Measurements from ENCODE around the gene HCN1.

- TF ChIP-seq CTCF (IDR thresholded peaks at IDR 0.05) (no peak), POLR2A (IDR thresholded peaks at IDR 0.05) (no peak)
These were observed 242.1 kb downstream of the HCN1 start for GRCh38 chr5:45454114-45454513.
